ENCODE data around the gene CACNA1C.

GRCh38 chr12:2557597-2557996 lies 504.8 kb downstream of the CACNA1C start:
- TF ChIP-seq CTCF (IDR thresholded peaks at IDR 0.05; ENCODE audit: low read depth, low read length) = no peak
- TF ChIP-seq MAX (IDR thresholded peaks at IDR 0.05; ENCODE audit: low read depth, low read length) = no peak
- no peak for TF ChIP-seq POLR2A (IDR thresholded peaks at IDR 0.05; ENCODE audit: extremely low read depth, insufficient read length)
